IMR-90 (cell line): ENCODE data around the gene ABHD6. TPM values are rescaled to one million over a fixed set of nuclear protein-coding genes. Genes with fewer than 3 reads are reported as not detected.

Experiments used
- ATAC-seq: fragments of 200-7000 bp; cut with Tn5 transposase; 2 replicates; pipeline ENCODE4 v1.9.1; 2020; ENCODE audit warnings: low read depth, mild to moderate bottlenecking, moderate library complexity
- BruUV-seq: library from RNA; stranded (reverse); fragments of 400-500 nt; replicated peaks from 2 replicates; lab custom pipeline; 2021; lab: Mats Ljungman, UMichigan
- CTCF ChIA-PET: fragments of 300-600 bp; formaldehyde crosslinking; extraction: SDS; loops from one replicate; lab custom pipeline; 2021; ENCODE audit warnings: antibody characterized with exemption; lab: Yijun Ruan, JAX
- POLR2A ChIA-PET: fragments of 300-600 bp; sonication (Branson Sonifier 250); formaldehyde crosslinking; loops from one replicate; lab custom pipeline; 2022; ENCODE audit warnings: antibody characterized with exemption; ENCODE audit not compliant: unreplicated experiment; lab: Charles Lee
- DNase-seq: peaks from one replicate; pipeline ENCODE4 v3.0.0; 2013
- H2AFZ ChIP-seq: replicated peaks from 2 replicates; pipeline ENCODE3; 2013; ENCODE audit warnings: low read length, mild to moderate bottlenecking; ENCODE audit not compliant: poor library complexity
- H2AK5ac ChIP-seq: 2 replicates; pipeline ENCODE4 v1.6.1; 2013; ENCODE audit warnings: low read depth, low read length, inconsistent platforms
- H2AK9ac ChIP-seq: replicated peaks from 2 replicates; pipeline ENCODE3; 2013; ENCODE audit warnings: mild to moderate bottlenecking, low read depth, low read length, moderate library complexity; ENCODE audit not compliant: poor library complexity
- H2BK120ac ChIP-seq: 2 replicates; pipeline ENCODE4 v1.6.1; 2013; ENCODE audit warnings: low read depth, low read length, inconsistent platforms
- H2BK15ac ChIP-seq: 3 replicates; pipeline ENCODE4 v1.6.1; 2013; ENCODE audit warnings: low read depth, low read length, inconsistent platforms
- H2BK20ac ChIP-seq: 2 replicates; pipeline ENCODE4 v1.6.1; 2013; ENCODE audit warnings: low read depth, mild to moderate bottlenecking, inconsistent platforms, low read length, moderate library complexity
- H2BK5ac ChIP-seq: 2 replicates; pipeline ENCODE4 v1.6.1; 2013; ENCODE audit warnings: mild to moderate bottlenecking, low read depth, low read length, inconsistent platforms; ENCODE audit not compliant: poor library complexity, severe bottlenecking
- H3K14ac ChIP-seq: replicated peaks from 2 replicates; pipeline ENCODE4 v1.6.1; 2013; ENCODE audit warnings: low read depth, low read length, inconsistent platforms
- H3K18ac ChIP-seq: 2 replicates; pipeline ENCODE4 v1.6.1; 2013; ENCODE audit warnings: low read depth, low read length, control low read depth
- H3K23ac ChIP-seq: 2 replicates; pipeline ENCODE4 v1.6.1; 2013; ENCODE audit warnings: low read depth, low read length, inconsistent platforms
- H3K27ac ChIP-seq: 2 replicates; pipeline ENCODE4 v1.5.1; 2013; ENCODE audit warnings: mild to moderate bottlenecking, control low read depth, low read length; ENCODE audit not compliant: insufficient read depth
- H3K27me3 ChIP-seq: 2 replicates; pipeline ENCODE4 v1.6.1; 2013; ENCODE audit warnings: low read length; ENCODE audit not compliant: control insufficient read depth, insufficient read depth
- H3K36me3 ChIP-seq: 2 replicates; pipeline ENCODE4 v1.6.1; 2013; ENCODE audit warnings: low read length, mixed read lengths; ENCODE audit not compliant: control insufficient read depth, insufficient read depth
- H3K4ac ChIP-seq: 2 replicates; pipeline ENCODE4 v1.6.1; 2013; ENCODE audit warnings: low read depth, low read length, inconsistent platforms
- H3K4me1 ChIP-seq: 2 replicates; pipeline ENCODE4 v1.6.1; 2013; ENCODE audit warnings: low read length, mixed read lengths; ENCODE audit not compliant: control insufficient read depth, insufficient read depth
- H3K4me2 ChIP-seq: 2 replicates; pipeline ENCODE4 v1.6.1; 2013; ENCODE audit warnings: low read depth, mild to moderate bottlenecking, control low read depth, low read length, moderate library complexity
- H3K4me3 ChIP-seq: 2 replicates; pipeline ENCODE4 v1.5.1; 2013; ENCODE audit warnings: low read depth, mild to moderate bottlenecking, control low read depth, low read length, moderate library complexity; ENCODE audit not compliant: insufficient read depth
- H3K56ac ChIP-seq: 2 replicates; pipeline ENCODE4 v1.6.1; 2013; ENCODE audit warnings: low read length, inconsistent platforms; ENCODE audit not compliant: insufficient read depth; ENCODE audit errors: extremely low read depth
- H3K79me1 ChIP-seq, 2 experiments: 2 replicates each; pipeline ENCODE4 v1.6.1; 2013; ENCODE audit warnings: low read length in 2 of 2, inconsistent platforms in 1 of 2, low read depth in 1 of 2
- H3K9ac ChIP-seq: 2 replicates; pipeline ENCODE4 v1.6.1; 2013; ENCODE audit warnings: low read depth, low read length, control low read depth
- H3K9me1 ChIP-seq: 2 replicates; pipeline ENCODE4 v1.6.1; 2013; ENCODE audit warnings: low read length, inconsistent platforms; ENCODE audit not compliant: insufficient read depth
- H3K9me3 ChIP-seq: 2 replicates; pipeline ENCODE4 v1.6.1; 2013; ENCODE audit warnings: low read length; ENCODE audit not compliant: control insufficient read depth, insufficient read depth
- H4K20me1 ChIP-seq: 2 replicates; pipeline ENCODE4 v1.6.1; 2013; ENCODE audit warnings: low read length, inconsistent platforms; ENCODE audit not compliant: insufficient read depth
- H4K5ac ChIP-seq: 2 replicates; pipeline ENCODE4 v1.6.1; 2013; ENCODE audit warnings: mild to moderate bottlenecking, low read depth, low read length, control low read depth
- H4K8ac ChIP-seq, 2 experiments: 2 replicates each; pipeline ENCODE4 v1.6.1; 2013; ENCODE audit warnings: low read depth in 2 of 2, low read length in 2 of 2, control low read depth in 1 of 2, inconsistent platforms in 1 of 2
- H4K91ac ChIP-seq: 2 replicates; pipeline ENCODE4 v1.6.1; 2013; ENCODE audit warnings: low read depth, low read length, inconsistent platforms; ENCODE audit not compliant: insufficient read depth
- CEBPB ChIP-seq: IDR thresholded peaks from 2 replicates; pipeline ENCODE4 v1.6.1; 2012; ENCODE audit warnings: low read depth, low read length, improper control_type of control experiment
- WGBS, 2 experiments: methylation state at CpG; one replicate each; pipeline versions ENCODE4 v1.1.5 to v1.1.7; 2013; ENCODE audit warnings: missing lambda C conversion rate in 2 of 2; ENCODE audit not compliant: insufficient read length in 1 of 2; ENCODE audit errors: extremely low coverage in 2 of 2; 5-methylcytosine and 5-hydroxymethylcytosine counted together
- dilution Hi-C: fragments of 300-500 bp; cut with HindIII; formaldehyde crosslinking; loops from one replicate; pipeline ENCODE4 v1.14.3; 2018; ENCODE audit warnings: low sequenced_read_pairs; ENCODE audit not compliant: unreplicated experiment
- in situ Hi-C: fragments of 300-500 bp; cut with MboI; formaldehyde crosslinking; loops from 3 replicates; pipeline ENCODE4 v1.14.3; 2019; ENCODE audit warnings: low sequenced_read_pairs, inconsistent platforms, mixed read lengths
- intact Hi-C: fragments of 100-400 bp; cut with micrococcal nuclease; formaldehyde crosslinking; loops from 2 replicates; pipeline ENCODE4 v1.10.0; 2022
- polyA plus RNA-seq, 3 experiments: library from polyadenylated mRNA; depleted of rRNA; stranded (reverse); fragments of >200 nt; gene quantifications; 2 replicates each; pipeline ENCODE4 v1.2.3, GENCODE V29; 2012; ENCODE audit warnings: low replicate concordance in 1 of 3
- total RNA-seq: library from RNA; depleted of rRNA; stranded (reverse); fragments of >200 nt; gene quantifications from 2 replicates; pipeline ENCODE4 v1.2.3, GENCODE V29; 2012

ABHD6 gene
- total and polyA plus RNA-seq, 2 of the 4 experiments (the other 2 are of a cell fraction), result 5.0 to 5.6 TPM

DNA sequence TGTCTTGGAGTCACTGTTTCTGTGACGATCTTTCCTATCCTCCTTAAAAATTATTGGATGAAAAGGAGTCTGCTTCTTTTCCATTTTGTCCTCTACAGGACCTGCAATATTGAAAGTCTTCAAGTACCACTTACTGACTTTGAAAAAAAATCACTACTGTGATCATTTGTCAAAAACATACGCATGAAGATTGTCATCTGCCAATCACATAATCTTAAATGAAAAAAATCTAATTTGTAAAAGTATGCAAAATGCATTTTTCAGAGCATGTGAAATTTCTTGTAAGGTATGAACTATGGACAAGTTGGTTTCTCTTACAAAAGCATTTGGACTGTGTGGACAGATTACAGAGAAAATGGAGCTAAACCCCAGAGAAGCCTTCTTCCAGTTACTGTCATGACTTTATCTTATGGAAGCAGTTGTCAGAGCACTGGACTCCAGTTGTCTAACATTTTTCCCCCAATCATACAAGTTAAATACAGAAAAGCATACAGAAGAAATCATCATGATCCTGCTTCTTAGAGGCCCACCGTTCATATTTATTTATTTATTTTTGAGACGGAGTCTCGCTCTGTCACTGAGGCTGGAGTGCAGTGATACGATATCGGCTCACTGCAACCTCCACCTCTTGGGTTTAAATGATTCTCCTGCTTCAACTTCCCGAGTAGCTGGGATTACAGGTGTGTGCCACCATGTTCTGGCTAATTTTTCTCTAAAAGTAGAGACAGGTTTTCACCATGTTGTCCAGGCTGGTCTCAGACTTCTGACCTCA, 91.7 kb downstream of the ABHD6 start:
- in situ Hi-C loops, result loop anchor here (5.0 to 10.0 kb wide), 3 partner anchors 165 to 295 kb away; partner anchors contain the start of gene KCTD6
- WGBS, 2 experiments, result no CpG with 5 or more reads among the region's 8 CpGs
- Histone ChIP-seq H3K27ac (no peak overlapping the region), H3K79me1 (peaks cover 5 to 21% of the 10 kb centered on the region in 2 experiments; a peak in 3 of 4 replicates), H3K4ac (no peak overlapping the region), H4K5ac (no peak overlapping the region), H3K4me1 (peaks cover 20% of the 10 kb centered on the region), H2BK15ac (no peak overlapping the region), H3K23ac (no peak overlapping the region), H3K14ac (no peak overlapping the region), H2AFZ (no peak overlapping the region), H4K20me1 (no peaks in the 10 kb centered on the region), H2BK120ac (no peak overlapping the region), H3K4me3 (no peak overlapping the region), H3K36me3 (no peaks in the 10 kb centered on the region), H3K9me3 (no peaks in the 10 kb centered on the region), H2AK9ac (no peak overlapping the region), H3K9ac (no peak overlapping the region), H3K27me3 (no peaks in the 10 kb centered on the region), H3K4me2 (no peak overlapping the region), H2AK5ac (no peak overlapping the region), H3K56ac (no peak overlapping the region), H2BK5ac (no peak overlapping the region), H3K9me1 (peaks cover 9% of the 10 kb centered on the region), H3K18ac (no peak overlapping the region), H2BK20ac (no peak overlapping the region), H4K91ac (no peak overlapping the region), H4K8ac (no peak overlapping the region)
- DNase-seq, result no peak
- ATAC-seq, result no peak
- CTCF ChIA-PET, result no interaction called here
- intact Hi-C loops, result no loop called here
- BruUV-seq, result no TSS peak
- POLR2A ChIA-PET, result no interaction called here
- no peak for TF ChIP-seq CEBPB
- dilution Hi-C loops, result no loop called here
